Activated naive CD4-positive, alpha-beta T cell treated with anti-CD3 and anti-CD28 coated beads, Interleukin-2, amount 10 ng/mL, durations not matched to agents 7 days and 5 days (primary cell): Measurements from ENCODE around the gene OR8D4.
"Not testable (repeated sequence)": the region's sequence is repeated elsewhere in the genome, so short reads cannot be mapped to it uniquely, and the experiment has no call there.

Source experiments
- CTCF ChIA-PET: fragments of 350-600 bp; sonication (Branson Sonifier 250); formaldehyde crosslinking; loops from one replicate; lab custom pipeline; 2021; ENCODE audit warnings: antibody characterized with exemption; lab: Charles Lee
- DNase-seq: peaks from one replicate; pipeline ENCODE4 v3.0.0-alpha.2; 2020
- H3K27ac Mint-ChIP-seq: one replicate; pipeline ENCODE4 v1.8.0; 2021; ENCODE audit warnings: mild to moderate bottlenecking, moderate library complexity, mixed read lengths
- H3K27me3 Mint-ChIP-seq: one replicate; pipeline ENCODE4 v1.8.0; 2021; ENCODE audit warnings: mild to moderate bottlenecking, mixed read lengths
- H3K36me3 Mint-ChIP-seq: one replicate; pipeline ENCODE4 v1.8.0; 2021; ENCODE audit warnings: mixed read lengths
- H3K4me1 Mint-ChIP-seq: one replicate; pipeline ENCODE4 v1.8.0; 2021; ENCODE audit warnings: mixed read lengths
- H3K4me3 Mint-ChIP-seq: one replicate; pipeline ENCODE4 v1.8.0; 2021; ENCODE audit warnings: mild to moderate bottlenecking, moderate library complexity, mixed read lengths
- H3K9me3 Mint-ChIP-seq: one replicate; pipeline ENCODE4 v1.8.0; 2021; ENCODE audit warnings: mixed read lengths

OR8D4 gene

DNA sequence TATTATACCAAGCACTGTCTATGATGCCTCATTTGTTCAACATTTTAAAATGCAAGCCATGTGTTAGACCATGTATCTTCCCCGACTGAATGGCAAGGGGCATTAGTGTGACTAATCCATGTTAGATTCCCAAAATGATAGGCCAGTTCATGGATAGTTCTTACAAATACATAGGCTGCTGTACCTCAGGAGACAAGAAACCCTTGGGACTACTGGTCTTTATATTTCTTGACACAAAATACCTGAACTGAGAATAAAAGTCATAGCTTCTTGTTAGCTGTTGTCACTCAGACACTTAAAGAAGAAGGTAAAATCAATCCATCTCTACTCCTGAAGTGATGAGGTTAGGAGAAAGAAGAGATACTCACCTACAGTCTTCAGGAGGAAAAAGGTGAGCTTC is at the start of gene OR8D4:
TSS of gene OR8D4 (plus strand) at position 301 of the 400 bp plus-strand sequence. CDS start 4,265 bp downstream, outside the sequence.
- Mint-ChIP-seq H3K36me3 (no peaks in the 10 kb centered on the region), H3K27me3 (no peaks in the 10 kb centered on the region), H3K27ac (no peak within 1 kb of the TSS), H3K4me1 (no peaks in the 10 kb centered on the region), H3K9me3 (no peaks in the 10 kb centered on the region), H3K4me3 (no peak within 1 kb of the TSS)
- no peak for DNase-seq
- CTCF ChIA-PET, result no interaction called here

DNA sequence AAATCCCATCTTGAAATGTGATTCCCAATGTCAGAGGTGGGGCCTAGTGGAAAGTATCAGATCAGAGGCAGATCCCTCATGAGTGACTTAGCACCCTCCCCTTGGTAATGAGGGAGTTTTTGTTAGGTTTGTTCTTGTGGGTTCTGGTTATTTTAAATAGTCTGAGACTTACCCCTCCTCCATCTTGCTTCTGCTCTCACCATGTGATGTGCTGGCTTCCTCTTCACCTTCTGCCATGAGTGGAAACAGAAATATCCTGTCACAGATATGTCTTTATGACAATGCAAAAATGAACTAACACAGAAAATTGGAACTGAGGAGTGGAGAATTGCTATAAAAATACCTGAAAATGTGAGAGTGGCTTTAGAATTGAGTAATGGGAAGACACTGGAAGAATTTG is 49.6 kb upstream of the OR8D4 start:
- no peak for DNase-seq
- H3K27me3 Mint-ChIP-seq, result no peaks in the 10 kb centered on the region
- H3K4me3 Mint-ChIP-seq, result no peak overlapping the region
- no peaks in the 10 kb centered on the region for H3K36me3 Mint-ChIP-seq
- H3K9me3 Mint-ChIP-seq, result no peaks in the 10 kb centered on the region
- CTCF ChIA-PET, result no interaction called here
- no peak overlapping the region for H3K27ac Mint-ChIP-seq
- no peaks in the 10 kb centered on the region for H3K4me1 Mint-ChIP-seq

DNA sequence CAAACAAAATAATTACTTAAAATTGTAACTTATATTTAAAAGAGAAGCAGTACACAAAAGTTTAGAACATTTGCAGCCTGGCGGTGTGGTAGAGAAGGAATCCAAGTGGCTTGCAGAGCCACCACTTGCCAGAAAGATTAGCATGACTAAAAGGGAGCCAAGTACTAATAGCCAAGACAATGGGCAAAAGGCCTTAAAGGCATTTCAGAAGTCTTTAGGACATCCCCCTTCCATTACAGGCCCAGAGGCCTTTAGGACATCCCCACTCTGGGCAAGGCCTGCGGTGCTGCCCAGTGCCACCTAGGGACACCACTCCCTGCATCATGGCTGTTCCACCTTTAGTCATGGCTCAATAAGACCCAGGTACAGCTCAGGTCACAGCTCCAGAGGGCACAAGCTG is 48.9 kb upstream of the OR8D4 start:
- Mint-ChIP-seq H3K27me3 (no peaks in the 10 kb centered on the region), H3K4me3 (no peak overlapping the region), H3K36me3 (no peaks in the 10 kb centered on the region), H3K9me3 (no peaks in the 10 kb centered on the region), H3K27ac (no peak overlapping the region), H3K4me1 (no peaks in the 10 kb centered on the region)
- DNase-seq, result no peak
- CTCF ChIA-PET, result no interaction called here

DNA sequence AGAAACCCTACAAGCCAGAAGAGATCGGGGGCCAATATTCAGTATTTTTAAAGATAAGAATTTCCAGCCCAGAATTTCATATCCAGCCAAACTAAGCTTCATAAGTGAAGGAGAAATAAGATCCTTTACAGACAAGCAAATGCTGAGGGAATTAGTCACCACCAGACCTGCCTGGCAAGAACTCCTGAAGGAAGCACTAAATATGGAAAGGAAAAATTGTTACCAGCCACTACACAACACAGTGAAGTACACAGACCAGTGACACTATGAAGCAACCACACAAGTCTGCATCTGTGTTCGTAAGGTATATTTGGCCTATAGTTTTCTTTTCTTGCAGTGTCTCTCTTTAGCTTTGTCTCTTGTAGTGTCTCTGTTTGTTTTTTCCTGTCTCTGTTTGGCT is 45.5 kb upstream of the OR8D4 start:
- no peaks in the 10 kb centered on the region for H3K27me3 Mint-ChIP-seq
- CTCF ChIA-PET, result no interaction called here
- H3K27ac Mint-ChIP-seq, result no peak overlapping the region
- no peak for DNase-seq
- H3K9me3 Mint-ChIP-seq, result no peaks in the 10 kb centered on the region
- no peaks in the 10 kb centered on the region for H3K4me1 Mint-ChIP-seq
- no peak overlapping the region for H3K4me3 Mint-ChIP-seq
- no peaks in the 10 kb centered on the region for H3K36me3 Mint-ChIP-seq

DNA sequence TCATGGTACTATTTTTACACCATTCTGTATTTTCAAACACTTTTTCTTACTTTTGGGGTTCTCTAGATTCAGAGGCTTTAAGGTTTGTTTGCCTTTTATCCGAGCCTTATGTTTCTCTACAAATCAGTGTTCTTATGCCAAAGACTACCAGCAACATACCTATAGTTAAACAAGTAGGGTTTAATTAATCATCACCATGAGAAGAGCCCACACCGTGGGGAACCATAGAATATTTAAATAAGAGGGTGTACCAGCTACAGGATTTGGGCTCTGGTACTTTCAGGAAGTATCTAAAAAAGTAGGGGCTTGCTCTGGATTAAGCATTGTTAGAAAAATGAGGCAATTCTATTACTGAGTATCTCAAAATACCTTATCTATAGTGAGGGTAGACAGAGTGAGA is 42.2 kb upstream of the OR8D4 start:
- Mint-ChIP-seq H3K36me3 (no peaks in the 10 kb centered on the region), H3K27me3 (no peaks in the 10 kb centered on the region), H3K4me1 (no peaks in the 10 kb centered on the region), H3K27ac (no peak overlapping the region), H3K4me3 (no peak overlapping the region), H3K9me3 (no peaks in the 10 kb centered on the region)
- CTCF ChIA-PET, result no interaction called here
- DNase-seq, result no peak

DNA sequence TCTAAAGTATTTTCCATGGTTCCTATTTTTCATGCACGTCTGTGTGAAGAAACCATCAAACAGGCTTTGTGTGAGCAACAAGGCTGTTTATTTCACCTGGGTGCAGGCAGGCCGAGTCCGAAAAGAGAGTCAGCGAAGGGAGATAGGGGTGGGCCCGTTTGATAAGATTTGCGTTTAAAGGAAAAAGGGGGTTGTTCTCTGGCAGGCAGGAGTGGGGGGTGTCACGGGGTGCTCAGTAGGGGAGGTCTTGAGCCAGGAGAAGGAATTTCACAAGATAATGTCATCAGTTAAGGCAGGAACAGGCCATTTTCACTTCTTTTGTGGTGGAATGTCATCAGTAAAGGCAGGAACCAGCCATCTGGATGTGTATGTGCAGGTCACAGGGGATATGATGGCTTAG is 36.7 kb upstream of the OR8D4 start:
- DNase-seq, H3K27me3 Mint-ChIP-seq, H3K9me3 Mint-ChIP-seq, H3K36me3 Mint-ChIP-seq, H3K27ac Mint-ChIP-seq, CTCF ChIA-PET, H3K4me3 Mint-ChIP-seq, H3K4me1 Mint-ChIP-seq: not testable (repeated sequence)

DNA sequence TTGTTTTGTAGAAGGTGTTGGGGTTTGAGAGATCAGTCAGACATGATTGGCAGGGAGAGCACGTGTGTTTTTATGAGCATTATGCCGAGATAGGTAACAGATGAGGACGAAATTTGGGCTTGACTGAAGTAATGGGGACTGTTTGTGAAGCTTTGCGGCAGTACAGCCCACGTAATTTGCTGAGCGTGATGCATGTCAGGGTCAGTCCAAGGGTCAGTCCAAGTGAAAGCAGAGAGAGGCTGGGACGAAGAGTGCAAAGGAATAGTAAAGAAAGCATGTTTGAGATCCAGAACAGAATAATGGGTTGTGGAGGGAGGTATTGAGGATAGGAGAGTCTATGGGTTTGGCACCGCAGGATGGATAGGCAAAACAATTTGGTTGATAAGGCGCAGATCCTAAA is 34.2 kb upstream of the OR8D4 start:
- CTCF ChIA-PET, H3K4me3 Mint-ChIP-seq, DNase-seq, H3K27me3 Mint-ChIP-seq, H3K36me3 Mint-ChIP-seq, H3K27ac Mint-ChIP-seq, H3K4me1 Mint-ChIP-seq, H3K9me3 Mint-ChIP-seq: not testable (repeated sequence)

DNA sequence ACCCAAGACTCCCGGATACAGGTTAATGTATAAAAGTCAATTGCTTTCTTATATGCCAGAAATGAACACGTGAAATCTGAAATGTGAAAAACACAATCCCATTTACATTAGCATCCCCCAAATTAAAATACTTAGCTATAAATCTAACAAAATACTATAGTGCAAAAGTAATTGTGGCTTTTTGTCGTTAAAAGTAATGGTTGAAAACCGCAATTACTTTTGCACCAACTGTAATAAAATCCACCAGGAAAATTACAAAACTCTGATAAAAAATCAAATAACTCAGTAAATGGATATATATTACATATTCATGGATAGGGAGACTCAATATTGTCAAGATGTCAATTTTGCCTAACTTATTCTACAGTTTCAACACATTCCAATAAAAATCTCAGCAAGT is 21.1 kb upstream of the OR8D4 start:
- no peak for DNase-seq
- Mint-ChIP-seq H3K27ac (no peak overlapping the region), H3K4me1 (no peaks in the 10 kb centered on the region), H3K36me3 (no peaks in the 10 kb centered on the region), H3K4me3 (no peak overlapping the region), H3K27me3 (no peaks in the 10 kb centered on the region), H3K9me3 (no peaks in the 10 kb centered on the region)
- CTCF ChIA-PET, result interaction anchor here (0.7 kb wide), 1 partner anchor 169 kb away, joined by 3 read pairs; no protein-coding TSS in a partner anchor

DNA sequence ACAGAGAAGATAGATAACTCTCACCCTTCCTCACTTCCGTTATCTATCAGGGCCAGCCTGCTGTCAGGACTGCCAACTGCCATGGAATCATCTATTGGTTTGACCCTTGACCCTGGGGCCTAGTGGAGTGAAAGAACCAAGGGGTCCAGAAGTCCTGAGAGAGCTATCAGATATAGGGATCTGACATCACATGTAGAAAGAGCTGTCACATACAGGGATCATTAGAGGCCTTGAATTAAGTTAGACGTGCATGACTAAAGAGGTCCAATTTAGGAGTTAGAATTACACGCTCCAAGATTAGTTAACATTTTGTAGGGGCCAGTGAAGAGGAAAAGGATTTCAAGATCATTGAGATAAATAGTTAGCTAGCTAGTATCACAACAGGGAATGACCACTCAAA is 16.4 kb upstream of the OR8D4 start, which contains the start of gene TMEM225:
TSS of gene TMEM225 (minus strand) at position 101 of the 400 bp plus-strand sequence. CDS start 245 bp downstream, outside the sequence.
- no peak within 1 kb of the TSS for H3K27ac Mint-ChIP-seq
- H3K36me3 Mint-ChIP-seq, result no peaks in the 10 kb centered on the region
- H3K4me1 Mint-ChIP-seq, result no peaks in the 10 kb centered on the region
- CTCF ChIA-PET, result no interaction called here
- DNase-seq, result no peak
- no peaks in the 10 kb centered on the region for H3K9me3 Mint-ChIP-seq
- no peaks in the 10 kb centered on the region for H3K27me3 Mint-ChIP-seq
- no peak within 1 kb of the TSS for H3K4me3 Mint-ChIP-seq

DNA sequence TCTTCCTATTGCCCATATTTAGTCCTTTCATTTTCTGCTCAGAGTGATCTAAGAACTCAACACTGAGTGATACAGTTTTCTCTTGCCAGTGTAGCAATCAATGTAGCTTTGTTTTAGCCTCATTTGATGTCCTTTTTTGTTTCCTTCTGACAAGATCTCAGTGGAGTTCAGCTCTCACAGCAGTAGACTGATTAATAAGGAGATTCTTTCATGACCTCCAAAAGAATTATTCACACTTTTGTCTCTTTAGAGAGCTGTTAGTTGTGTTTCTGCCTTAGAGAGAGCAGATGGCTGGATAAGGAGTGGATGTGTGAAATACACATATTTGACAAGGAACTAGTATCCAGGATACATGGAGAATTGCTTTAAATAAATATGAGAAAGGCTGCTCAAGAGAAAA is 9.9 kb upstream of the OR8D4 start:
- CTCF ChIA-PET, result no interaction called here
- Mint-ChIP-seq H3K4me3 (no peak overlapping the region), H3K9me3 (no peaks in the 10 kb centered on the region), H3K27me3 (no peaks in the 10 kb centered on the region), H3K36me3 (no peaks in the 10 kb centered on the region), H3K27ac (no peak overlapping the region), H3K4me1 (no peaks in the 10 kb centered on the region)
- DNase-seq, result no peak

DNA sequence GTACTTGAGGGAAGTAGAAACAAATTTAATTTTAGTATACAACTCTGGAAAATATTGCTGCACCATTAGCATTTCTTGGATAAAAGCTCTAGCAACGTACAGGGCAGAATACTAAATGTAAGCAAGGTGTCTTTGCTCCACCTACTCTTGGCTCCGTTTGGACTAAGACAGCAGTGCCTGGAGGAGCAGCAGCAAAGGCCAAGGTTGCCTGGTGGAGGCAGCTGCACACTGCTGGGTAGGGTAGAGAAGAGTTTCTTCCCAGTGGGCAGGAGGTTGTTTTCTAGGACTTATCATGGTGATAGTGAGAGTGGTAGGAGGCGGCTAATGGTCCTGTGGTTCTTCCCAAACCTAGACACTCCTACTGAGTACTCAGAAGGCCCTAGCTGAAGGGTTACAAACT is 2.2 kb upstream of the OR8D4 start:
- Mint-ChIP-seq H3K4me1 (no peaks in the 10 kb centered on the region), H3K36me3 (no peaks in the 10 kb centered on the region), H3K27me3 (no peaks in the 10 kb centered on the region), H3K27ac (no peak overlapping the region), H3K4me3 (no peak overlapping the region), H3K9me3 (no peaks in the 10 kb centered on the region)
- DNase-seq, result no peak
- CTCF ChIA-PET, result no interaction called here

DNA sequence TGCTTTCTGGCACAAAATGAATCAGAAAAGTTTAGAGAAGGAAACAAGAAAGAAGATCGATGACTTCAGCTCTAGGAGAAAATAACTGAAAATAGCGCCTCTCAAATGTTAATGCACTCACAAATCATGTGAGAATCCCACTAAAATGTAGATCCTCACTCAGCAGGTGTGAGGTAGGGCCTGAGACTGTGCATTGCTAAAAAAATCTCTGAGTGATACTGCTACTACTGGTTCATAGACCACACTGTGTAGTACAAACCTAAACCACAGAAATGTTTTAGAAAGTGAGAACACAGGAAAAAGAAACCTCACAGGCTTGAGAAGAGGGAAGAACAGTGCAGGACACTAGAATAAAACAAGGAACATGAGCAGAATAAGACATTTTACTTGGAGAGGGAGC is 2.0 kb downstream of the OR8D4 start:
- H3K9me3 Mint-ChIP-seq, result no peaks in the 10 kb centered on the region
- H3K36me3 Mint-ChIP-seq, result no peaks in the 10 kb centered on the region
- DNase-seq, result no peak
- H3K27ac Mint-ChIP-seq, result no peak overlapping the region
- no peak overlapping the region for H3K4me3 Mint-ChIP-seq
- CTCF ChIA-PET, result no interaction called here
- H3K4me1 Mint-ChIP-seq, result no peaks in the 10 kb centered on the region
- no peaks in the 10 kb centered on the region for H3K27me3 Mint-ChIP-seq

DNA sequence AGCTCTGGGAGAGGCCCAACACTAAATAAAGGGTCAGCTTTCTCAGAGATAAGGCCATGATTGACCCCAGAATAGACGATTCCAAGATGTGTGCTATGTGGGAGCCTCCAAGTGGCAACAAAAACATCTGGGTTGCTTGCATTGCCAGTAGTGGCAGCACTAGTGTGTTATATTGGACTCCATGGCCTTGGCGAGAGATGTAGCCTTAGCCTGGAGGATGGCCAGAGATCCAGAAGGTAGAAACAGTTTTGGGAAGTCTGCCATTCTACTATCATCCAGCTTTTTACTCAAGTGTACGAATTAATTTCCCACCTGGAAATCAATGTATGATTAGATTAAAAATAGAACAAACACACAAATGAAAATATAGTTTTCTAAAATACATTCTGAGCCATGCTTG is 3.0 kb downstream of the OR8D4 start:
- H3K27ac Mint-ChIP-seq, result no peak overlapping the region
- H3K4me1 Mint-ChIP-seq, result no peaks in the 10 kb centered on the region
- no peak overlapping the region for H3K4me3 Mint-ChIP-seq
- no peak for DNase-seq
- H3K9me3 Mint-ChIP-seq, result no peaks in the 10 kb centered on the region
- H3K36me3 Mint-ChIP-seq, result no peaks in the 10 kb centered on the region
- CTCF ChIA-PET, result no interaction called here
- no peaks in the 10 kb centered on the region for H3K27me3 Mint-ChIP-seq

DNA sequence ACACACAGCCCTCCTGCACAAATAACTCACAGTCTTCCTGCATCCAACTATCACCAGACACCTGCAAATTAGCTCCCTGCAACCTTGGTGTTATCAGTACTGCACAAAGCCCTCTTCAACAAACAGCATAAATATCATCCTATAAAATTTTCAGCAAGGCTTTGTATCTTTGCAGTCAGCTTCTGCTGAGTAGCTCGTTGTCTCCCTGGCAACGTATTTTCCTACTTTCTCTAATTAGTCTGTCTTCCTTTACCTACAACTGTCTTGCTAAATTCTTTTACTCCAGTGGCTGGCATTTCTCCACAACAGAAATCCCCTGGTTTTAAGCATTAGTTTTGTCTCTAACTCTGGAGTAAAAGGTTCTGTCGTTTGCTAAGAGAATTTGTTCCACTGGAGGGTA is 3.9 kb downstream of the OR8D4 start:
- no peak overlapping the region for H3K27ac Mint-ChIP-seq
- no peak overlapping the region for H3K4me3 Mint-ChIP-seq
- no peaks in the 10 kb centered on the region for H3K9me3 Mint-ChIP-seq
- CTCF ChIA-PET, result no interaction called here
- DNase-seq, result no peak
- no peaks in the 10 kb centered on the region for H3K27me3 Mint-ChIP-seq
- H3K4me1 Mint-ChIP-seq, result no peaks in the 10 kb centered on the region
- H3K36me3 Mint-ChIP-seq, result no peaks in the 10 kb centered on the region

DNA sequence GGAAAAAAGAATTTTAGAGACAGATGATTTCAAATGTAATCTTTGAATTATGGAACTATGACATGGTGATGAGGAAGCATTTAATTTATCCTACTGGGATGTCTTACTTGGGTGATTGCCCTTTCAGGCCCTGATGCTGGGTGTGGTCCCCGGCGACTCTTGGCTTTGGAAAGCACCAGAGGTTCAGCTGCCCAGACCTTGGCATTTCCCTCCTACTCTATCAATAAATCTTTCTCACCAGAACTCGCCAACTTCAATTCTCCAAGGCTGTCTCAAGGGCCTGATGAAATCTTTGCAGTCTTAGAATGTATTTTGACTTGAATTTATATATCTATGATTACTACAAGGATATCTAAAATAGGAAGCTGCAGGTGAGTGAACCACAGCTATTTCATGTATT is 19.0 kb downstream of the OR8D4 start:
- Mint-ChIP-seq H3K4me3 (no peak overlapping the region), H3K27me3 (no peaks in the 10 kb centered on the region), H3K4me1 (no peaks in the 10 kb centered on the region), H3K27ac (no peak overlapping the region), H3K9me3 (no peaks in the 10 kb centered on the region), H3K36me3 (no peaks in the 10 kb centered on the region)
- CTCF ChIA-PET, result interaction anchor here (1.0 kb wide), 1 partner anchor 11 kb away, joined by 3 read pairs; no protein-coding TSS in a partner anchor
- no peak for DNase-seq

DNA sequence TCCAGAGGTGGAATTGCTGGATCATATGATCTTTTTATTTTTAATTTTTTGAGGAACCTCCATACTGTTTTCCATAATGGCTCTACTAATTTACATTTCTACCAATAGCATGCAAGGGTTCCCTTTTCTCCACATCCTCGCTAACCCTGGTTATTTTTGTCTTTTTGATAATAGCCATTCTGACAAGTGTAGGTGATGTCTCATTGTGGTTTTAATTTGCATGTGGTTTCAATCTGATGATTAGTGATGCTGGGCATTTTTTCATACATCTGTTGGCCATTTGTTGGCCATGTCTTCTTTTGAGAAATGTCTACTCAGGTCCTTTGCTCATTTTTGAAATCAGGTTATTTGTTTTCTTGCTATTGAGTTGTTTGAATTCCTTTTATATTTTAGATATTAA is 22.1 kb downstream of the OR8D4 start:
- no peak overlapping the region for H3K27ac Mint-ChIP-seq
- no peaks in the 10 kb centered on the region for H3K27me3 Mint-ChIP-seq
- no peaks in the 10 kb centered on the region for H3K9me3 Mint-ChIP-seq
- no peak for DNase-seq
- no peak overlapping the region for H3K4me3 Mint-ChIP-seq
- no peaks in the 10 kb centered on the region for H3K36me3 Mint-ChIP-seq
- CTCF ChIA-PET, result no interaction called here
- no peaks in the 10 kb centered on the region for H3K4me1 Mint-ChIP-seq
